HL-60/S4 treated with phorbol 12-myristate 13-acetate at 8.2 ng/mL for 4 days and 3 days (cell line): Measurements from ENCODE around the gene SSBP2.
"Not testable (repeated sequence)": the region's sequence is repeated elsewhere in the genome, so short reads cannot be mapped to it uniquely, and the experiment has no call there.

ENCODE experiments used
- in situ Hi-C: fragments of 300-500 bp; cut with MboI; formaldehyde crosslinking; loops from 2 replicates; pipeline ENCODE4 v1.15.0; 2022; ENCODE audit warnings: low sequenced_read_pairs

SSBP2 gene

DNA sequence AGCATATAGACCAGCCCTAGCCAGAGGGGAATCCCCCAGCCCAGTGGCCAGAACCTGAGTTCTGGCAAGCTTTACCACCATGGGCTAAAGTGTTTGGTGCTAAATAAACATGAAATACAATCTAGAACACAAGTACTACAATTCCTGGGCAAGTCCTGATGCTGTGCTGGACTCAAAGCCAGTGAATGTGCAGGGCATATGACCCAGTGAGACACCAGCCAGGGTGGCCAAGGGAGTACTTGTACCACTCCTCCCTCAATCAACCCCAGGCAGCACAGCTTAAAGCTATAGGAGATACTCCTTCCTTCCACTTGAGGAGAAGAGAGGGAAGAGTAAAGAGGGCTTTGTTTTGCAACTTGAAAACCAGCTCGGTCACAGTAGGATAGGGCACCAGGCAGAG, 63.6 kb downstream of the SSBP2 start:
- in situ Hi-C loops: no loop called here

DNA sequence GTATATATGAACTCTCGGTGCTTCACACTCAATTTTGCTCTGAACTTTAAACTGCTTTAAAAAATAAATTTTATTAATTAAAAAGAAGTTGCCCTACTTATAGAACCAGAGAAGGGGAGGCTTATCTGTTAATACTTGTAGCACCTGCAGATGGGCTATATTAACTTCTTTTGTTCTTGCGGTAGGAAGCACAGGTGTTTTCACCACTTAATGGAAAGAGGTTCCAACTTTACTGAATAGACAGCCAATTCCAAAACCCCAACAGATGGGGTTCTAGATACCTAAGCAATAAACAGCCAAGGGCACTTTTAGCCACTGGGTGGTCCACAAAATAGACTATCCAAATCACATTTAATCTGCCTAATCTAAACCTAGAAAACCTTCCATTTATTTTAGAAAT, 65.4 kb downstream of the SSBP2 start:
- in situ Hi-C loops: no loop called here

DNA sequence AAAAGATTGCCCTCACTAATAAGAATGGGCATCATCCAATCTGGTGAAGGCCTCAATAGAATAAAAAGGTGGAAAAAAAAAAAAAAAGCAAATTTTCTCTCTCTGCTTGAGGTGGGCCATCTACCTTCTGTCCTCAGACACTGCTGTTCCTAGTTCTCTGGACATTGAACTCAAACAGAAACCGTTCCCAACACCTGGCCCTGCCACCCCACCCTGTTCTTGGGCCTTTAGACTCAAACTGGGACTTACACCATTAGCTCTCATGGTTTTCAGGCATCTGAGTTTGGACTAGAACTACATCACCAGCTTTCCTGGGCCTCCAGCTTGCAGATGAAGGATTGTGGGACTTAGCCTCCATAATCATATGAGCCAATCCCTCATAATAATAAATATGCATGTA, 71.0 kb downstream of the SSBP2 start:
- in situ Hi-C loops: no loop called here

DNA sequence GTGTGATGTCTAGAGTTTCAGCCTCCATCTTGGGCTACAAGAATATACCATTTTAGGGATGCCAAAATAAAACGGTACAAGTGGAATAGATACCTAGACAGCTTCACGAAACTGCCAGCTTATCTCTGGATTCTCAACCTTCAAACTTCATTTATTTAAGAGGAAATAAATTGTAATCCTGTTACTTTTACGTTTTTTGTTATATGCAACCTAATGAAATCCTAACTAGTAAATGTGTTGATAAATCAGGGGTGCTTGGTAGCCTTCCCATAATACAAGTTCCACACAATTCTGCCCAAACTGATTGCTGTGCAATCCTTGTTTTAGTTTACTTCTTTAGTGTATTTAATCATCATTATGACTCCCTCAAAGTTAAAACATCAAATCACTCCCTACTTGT, 75.5 kb downstream of the SSBP2 start:
- in situ Hi-C loops: no loop called here

DNA sequence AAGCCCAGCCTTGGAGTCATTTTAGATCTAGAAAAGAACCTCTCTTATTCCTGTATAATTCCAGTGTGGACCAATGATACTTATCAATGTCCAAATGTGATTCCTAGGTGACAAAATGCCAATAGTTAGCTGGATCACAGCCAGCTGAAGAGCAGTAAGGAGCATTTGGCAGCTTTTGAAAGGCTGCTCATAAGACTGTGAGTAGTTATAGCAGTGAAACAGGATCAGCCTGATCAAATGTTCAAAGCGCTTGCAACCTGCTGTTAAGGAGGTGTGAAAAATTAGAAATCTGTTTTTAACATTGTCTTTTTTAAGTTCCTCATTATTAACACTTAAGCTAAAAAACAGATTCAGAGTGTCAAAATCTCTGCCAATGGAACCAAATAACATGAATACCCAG, 85.1 kb downstream of the SSBP2 start:
- in situ Hi-C loops: no loop called here

DNA sequence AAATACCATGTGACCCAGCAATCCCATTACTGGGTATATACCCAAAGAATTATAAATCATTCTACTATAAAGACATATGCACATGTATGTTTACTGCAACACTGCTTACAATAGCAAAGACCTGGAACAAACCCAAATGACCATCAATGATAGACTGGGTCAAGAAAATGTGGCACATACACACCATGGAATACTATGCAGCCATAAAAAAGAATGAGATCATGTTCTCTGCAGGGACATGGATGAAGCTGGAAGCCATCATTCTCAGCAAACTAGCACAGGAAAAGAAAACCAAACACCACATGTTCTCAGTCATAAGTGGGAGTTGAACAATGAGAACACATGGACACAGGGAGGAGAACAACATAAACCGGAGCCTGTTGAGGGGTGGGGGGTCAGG, 90.3 kb downstream of the SSBP2 start:
- in situ Hi-C loops: not testable (repeated sequence)

DNA sequence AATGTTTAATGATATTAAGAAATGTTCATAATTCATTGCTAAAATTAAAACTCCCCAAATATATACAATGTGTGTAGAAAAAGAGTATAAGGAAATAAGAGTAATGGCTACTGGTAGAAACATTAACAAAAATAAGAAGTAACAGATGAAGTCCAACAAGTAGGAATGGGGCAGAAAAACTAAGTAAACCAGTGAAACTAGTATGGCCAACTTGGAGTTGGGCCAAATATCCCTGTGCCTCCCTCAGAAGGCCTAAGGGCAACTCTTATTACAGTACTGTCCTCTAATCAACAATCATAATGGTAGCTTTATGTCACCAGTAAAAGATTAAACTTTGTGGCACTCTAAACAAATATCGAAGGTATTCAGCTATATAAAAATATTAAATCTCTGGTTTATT, 93.5 kb downstream of the SSBP2 start:
- in situ Hi-C loops: no loop called here

DNA sequence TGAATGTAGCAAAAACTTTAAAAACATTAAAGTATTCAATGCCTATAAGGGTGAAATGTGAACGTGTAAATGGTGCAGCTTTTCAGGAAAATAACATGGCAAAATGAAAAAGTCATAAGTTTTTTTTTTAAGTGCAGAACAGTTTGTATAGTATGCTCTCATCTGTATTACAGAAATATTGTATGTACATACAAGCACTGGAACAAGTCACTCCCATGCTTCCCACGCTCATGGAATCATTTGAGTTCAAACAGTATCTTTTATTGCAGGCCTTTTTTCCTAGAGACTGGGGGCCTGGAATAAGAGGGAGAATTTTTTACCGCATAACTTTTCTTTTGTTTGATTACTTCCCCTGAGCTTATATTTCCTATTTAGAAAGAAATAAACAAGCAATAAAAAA, 94.1 kb downstream of the SSBP2 start:
- in situ Hi-C loops: no loop called here

DNA sequence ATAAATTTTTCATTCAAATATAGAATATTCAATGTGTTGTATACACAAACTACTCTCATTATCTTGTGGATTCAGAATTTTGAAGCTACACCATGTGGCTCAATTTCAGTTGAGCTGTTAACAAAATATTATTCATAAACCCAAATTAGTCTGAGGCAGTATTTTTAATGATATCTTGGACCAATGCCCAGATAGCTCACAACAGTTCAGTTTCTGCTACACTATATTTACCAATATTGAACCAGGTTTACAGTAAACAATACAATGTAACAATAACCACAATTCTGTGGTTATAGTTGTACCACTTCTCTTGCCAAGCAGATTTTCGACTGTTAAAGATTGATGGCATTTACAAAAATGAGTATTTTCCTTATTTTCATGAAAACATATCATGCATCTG, 99.9 kb downstream of the SSBP2 start:
- in situ Hi-C loops: no loop called here

DNA sequence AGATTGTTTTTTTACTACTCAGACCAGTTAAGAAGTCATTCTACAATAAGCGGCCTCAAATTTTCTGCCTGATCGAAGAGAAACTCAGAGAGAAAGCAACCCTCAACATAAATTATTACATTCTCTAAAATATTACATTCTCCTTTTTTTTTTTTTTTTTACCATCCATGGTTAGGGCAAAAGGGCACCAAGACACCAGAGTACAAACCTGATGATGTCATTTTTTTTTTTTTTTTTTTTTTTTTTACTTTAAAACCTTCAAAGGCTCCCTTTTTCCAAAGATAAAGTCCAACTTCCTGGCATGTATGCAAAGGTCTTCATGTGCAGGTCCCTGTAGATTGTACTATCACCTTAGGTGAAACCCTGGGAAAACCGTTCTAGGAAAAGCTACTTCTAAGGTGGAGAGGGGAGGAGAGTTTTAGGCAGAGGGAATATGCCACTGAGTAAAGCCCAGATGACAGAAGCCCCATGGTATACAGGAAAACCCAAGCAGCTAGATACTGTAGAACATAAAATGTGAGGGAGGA, 104.4 kb downstream of the SSBP2 start:
- in situ Hi-C loops: no loop called here

DNA sequence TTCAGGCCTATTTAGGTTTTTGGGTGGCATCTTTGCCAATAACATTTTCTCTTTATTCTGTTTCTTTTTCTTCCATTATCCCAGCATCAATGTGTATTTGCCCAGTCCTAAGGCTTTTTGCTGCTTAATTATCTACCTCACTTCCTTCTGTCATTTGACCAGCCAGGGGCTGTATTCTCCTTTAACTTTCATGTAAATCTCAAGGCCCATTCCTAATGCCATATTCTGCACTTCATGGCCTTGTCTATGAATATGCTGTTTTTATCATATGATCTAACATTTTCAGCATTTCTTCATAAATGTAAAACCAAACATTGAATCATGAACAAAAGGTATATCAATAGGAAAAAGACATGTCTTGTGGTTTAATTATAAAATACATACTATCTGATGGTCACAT, 108.7 kb downstream of the SSBP2 start:
- in situ Hi-C loops: no loop called here

DNA sequence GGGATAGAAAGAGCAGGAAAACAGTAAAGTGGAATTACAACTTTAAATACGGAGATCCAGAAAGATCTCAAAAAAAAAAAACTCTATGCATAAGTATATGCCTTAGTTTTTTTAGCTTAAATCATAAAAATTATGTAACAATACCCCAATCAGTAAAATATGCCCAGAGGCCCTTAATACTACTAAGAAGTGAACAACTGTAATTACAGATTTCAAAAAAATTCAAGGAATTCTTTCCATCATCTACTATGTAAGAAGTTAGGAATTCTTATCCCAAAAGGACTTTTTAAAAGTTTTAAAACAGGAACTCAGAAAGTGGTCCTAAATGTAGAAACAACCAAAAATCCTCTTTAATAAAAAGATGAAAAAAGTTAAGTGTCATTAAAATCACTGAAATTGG, 111.3 kb downstream of the SSBP2 start:
- in situ Hi-C loops: no loop called here

DNA sequence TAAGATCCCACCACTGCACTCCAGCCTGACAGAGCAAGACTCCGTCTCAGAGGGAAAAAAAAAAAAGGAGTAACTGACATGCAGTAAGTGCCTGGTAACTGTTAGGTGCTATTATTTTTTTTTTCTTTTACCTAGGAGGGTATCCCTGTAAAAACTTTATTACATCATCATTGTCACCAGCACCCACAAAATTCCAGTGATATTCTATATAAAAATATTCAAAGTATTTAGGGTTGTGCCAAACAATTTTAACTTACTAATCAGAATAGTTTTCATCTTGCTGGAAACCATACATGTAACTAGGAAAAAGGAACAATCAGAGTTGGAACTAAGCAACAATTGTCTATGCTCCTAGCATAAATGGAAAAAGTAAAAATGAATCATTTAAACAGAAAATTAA, 112.4 kb downstream of the SSBP2 start:
- in situ Hi-C loops: no loop called here

DNA sequence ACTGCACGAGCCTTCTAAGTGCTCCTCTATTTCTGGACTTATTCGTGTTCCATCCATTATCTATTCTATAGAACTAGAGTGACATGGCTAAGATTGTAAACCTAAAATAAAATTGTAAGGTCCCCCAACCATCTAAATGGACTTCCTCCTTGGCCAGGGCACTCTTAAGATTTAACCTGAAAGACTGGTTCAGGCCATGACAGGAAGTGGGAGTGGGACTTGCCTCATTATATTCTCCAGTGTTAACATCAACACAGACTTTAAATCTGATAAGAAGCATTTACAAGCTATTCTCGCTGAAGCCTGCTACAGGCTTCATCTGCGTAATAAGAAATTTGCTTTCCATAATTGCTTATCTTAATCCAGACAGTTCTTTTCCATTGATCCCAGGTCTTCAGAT, 117.0 kb downstream of the SSBP2 start:
- in situ Hi-C loops: no loop called here

DNA sequence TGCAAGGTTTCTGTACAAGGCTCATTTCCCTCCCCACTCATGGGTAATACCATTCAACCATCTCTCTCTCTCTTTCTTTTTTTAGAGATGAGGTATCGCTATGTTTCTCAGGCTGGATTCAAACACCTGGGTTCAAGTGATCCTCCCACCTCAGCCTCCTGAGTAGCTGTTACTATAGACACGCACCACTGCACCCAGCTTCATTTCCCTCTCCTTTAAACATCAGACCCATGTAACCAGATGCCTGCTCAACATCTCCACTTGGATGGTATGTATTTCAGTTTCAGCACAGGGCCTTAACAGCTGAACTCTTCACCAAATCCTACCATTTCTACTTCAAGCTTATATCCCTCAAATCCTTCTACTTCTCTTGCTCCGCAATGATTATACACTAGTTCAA, 117.4 kb downstream of the SSBP2 start:
- in situ Hi-C loops: no loop called here

DNA sequence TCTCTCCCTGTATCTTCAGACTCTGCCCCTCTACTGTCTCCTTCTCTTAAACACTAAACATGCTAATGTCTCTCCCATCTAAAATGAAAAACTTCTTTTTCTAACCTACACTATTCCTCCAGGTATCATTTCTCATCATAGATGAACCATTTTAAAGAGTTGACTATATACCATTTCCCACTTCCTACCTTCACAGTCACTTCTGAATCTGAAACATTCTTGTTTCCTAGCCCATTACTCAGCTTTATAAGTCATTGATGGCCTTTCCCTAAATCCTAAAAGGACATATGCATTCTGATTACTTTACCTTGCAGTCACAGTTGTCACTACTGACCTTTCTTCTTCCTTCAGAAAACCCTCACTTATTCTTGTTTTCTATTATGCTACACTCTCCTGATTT, 118.2 kb downstream of the SSBP2 start:
- in situ Hi-C loops: no loop called here

DNA sequence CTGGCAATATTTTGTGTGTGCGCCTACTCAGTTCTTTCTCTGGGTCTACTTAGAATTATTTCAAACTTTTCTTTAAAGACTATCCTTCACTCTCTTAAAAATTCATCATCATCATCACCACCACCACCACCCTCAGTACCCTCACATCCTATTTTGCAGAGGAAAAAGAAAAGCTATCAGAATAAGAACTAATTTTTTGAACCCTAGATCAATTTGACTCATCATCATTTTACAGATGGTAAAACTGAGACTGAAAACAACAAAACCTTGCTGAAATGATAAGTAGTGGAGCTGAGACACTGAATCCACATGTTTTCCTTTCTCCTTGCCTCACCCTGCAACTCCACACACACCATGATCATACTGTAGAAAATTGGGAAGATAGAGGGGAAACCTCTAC, 119.3 kb downstream of the SSBP2 start:
- in situ Hi-C loops: no loop called here

DNA sequence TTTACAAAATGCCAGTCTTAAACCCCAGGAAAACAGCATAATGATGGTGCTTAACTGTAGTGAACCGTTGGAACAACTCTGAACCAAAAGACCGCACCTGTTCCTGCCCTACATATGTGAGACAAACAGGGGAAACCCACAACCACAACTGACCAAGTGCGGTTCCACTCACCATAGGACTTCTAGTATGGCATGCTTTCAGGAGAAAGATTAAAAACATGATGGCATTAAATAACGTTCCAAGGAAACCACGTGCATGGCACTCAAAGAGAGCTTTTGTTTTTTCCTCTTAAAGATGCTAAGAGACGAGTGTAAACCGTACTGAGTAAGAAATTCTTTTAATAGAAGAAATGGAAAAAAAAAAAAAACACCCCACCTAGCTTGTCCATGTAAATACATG, 119.8 kb downstream of the SSBP2 start:
- in situ Hi-C loops: no loop called here

DNA sequence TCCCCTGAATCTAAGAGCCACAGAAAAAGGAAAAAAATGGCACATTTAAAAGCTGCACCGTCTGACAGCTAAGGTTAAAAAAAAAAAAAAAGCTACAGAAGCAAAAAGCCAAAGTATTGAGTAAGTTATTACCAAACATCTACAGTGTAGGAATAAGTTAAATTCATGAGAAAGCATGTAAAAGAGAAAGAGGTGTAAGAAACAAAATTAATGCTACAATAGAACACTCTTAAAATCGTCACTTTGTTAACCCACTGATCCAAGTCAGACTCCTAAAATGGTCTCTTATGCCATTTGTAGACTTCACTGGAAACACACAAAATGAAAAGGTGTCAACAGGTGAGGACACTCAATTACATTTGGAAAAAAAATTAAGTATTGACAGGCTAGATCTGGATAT, 120.2 kb downstream of the SSBP2 start:
- in situ Hi-C loops: no loop called here

DNA sequence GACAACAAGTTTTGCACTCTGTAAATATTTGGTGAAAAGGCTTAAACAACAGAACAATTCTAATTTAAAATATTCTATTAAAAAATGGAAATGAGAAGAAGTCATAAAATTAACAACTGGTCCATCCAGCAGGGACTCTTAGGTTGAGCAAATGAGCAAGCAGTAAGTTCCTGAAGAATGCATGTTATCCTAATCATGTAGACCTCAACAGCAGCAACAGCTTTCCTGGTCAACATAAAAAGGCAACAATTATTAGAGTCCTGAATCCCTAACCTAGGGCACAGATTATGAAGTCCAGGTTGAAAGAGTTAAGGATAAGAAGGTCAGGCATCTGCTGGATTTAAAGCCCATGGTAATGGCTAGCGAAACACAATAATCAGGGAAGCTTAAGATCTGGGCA, 120.9 kb downstream of the SSBP2 start:
- in situ Hi-C loops: no loop called here

DNA sequence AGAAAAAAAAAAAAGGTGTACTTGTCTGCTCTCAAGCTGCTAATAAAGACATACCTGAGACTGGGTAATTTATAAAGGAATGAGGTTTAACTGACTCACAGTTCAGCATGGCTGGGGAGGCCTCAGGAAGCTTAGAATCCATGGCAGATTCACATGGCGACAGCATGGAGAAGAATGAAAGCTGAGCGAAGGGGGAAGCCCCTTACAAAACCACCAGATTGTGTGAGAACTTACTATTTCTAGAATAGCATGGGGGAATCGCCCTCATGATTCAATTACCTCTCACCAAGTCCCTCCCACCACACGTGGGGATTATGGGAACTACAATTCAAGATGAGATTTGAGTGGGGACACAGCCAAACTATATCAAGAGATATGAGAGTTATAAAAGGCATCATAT, 122.8 kb downstream of the SSBP2 start:
- in situ Hi-C loops: not testable (repeated sequence)

DNA sequence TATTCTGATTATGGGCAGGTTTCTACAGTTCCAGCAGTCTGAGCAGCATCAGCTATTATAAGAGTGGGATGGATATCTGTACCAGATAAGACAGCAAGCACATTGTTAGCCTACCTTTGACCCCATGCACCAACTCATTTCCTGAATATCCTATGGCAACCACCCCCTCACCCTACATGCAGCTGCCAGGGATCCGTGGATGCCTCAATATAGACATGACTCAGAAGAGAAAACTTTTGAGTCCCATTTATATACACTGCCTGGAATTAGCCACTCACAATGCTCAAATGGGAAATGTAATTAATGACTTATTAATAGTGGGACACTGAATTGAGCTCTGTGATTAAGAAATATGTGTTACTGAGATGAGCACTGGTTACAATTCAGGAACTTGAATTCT, 124.4 kb downstream of the SSBP2 start:
- in situ Hi-C loops: no loop called here

DNA sequence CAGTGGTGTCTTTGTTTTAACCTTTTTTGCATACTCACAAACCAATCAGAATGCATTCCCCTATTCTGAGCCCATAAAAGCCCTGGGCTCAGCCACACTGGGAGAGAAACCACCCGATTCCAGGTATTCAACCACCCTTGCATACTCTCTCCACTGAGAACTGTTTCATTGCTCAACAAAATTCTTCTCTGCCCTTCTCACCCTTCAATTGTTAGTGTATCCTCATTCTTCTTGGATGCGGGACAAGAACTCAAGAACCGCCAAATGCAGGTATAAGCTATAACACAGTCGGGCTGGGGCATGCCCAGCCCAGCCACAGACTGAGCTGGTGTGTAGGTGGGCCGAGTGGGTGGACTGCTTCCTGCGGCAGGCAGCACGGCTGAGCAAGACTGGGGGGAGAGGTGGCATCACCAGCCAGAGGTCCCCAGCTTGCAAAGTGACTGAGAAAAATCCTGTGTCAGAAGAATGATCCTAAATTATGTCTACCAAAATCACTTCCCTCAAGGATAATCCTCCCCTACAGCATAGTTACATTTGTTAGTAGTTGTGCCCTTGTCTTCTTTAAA, 141.0 kb downstream of the SSBP2 start:
- in situ Hi-C loops: no loop called here

DNA sequence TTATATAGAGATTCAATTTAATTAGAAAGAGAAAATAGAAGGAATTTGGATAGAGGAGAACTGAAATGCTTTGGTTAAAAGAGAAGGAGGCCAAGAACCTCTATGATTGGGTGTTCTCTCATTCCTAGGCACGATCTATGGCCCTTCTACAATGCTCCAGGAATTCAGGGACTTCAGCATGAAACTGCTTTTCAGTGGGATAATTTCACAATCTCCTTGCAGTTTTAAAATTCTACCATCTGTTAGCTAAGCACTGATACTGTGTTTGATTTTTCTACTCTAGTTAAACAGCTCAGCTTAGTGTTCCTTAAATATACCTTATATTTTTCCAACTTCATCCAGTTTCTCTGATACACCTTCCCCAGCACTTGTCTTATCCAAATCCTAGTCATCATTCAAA, 141.9 kb downstream of the SSBP2 start:
- in situ Hi-C loops: no loop called here
